IMR-90 (cell line): ENCODE results near the gene FBXL5. TPM values are rescaled to one million over a fixed set of nuclear protein-coding genes. Genes with fewer than 3 reads are reported as not detected.

Source experiments
- ATAC-seq: fragments of 200-7000 bp; cut with Tn5 transposase; 2 replicates; pipeline ENCODE4 v1.9.1; 2020; ENCODE audit warnings: low read depth, mild to moderate bottlenecking, moderate library complexity
- BruUV-seq: library from RNA; stranded (reverse); fragments of 400-500 nt; replicated peaks from 2 replicates; lab custom pipeline; 2021; lab: Mats Ljungman, UMichigan
- CTCF ChIA-PET: fragments of 300-600 bp; formaldehyde crosslinking; extraction: SDS; loops from one replicate; lab custom pipeline; 2021; ENCODE audit warnings: antibody characterized with exemption; lab: Yijun Ruan, JAX
- POLR2A ChIA-PET: fragments of 300-600 bp; sonication (Branson Sonifier 250); formaldehyde crosslinking; loops from one replicate; lab custom pipeline; 2022; ENCODE audit warnings: antibody characterized with exemption; ENCODE audit not compliant: unreplicated experiment; lab: Charles Lee
- DNase-seq: peaks from one replicate; pipeline ENCODE4 v3.0.0; 2013
- H2AFZ ChIP-seq: replicated peaks from 2 replicates; pipeline ENCODE3; 2013; ENCODE audit warnings: low read length, mild to moderate bottlenecking; ENCODE audit not compliant: poor library complexity
- H2AK5ac ChIP-seq: 2 replicates; pipeline ENCODE4 v1.6.1; 2013; ENCODE audit warnings: low read depth, low read length, inconsistent platforms
- H2AK9ac ChIP-seq: replicated peaks from 2 replicates; pipeline ENCODE3; 2013; ENCODE audit warnings: mild to moderate bottlenecking, low read depth, low read length, moderate library complexity; ENCODE audit not compliant: poor library complexity
- H2BK120ac ChIP-seq: 2 replicates; pipeline ENCODE4 v1.6.1; 2013; ENCODE audit warnings: low read depth, low read length, inconsistent platforms
- H2BK15ac ChIP-seq: 3 replicates; pipeline ENCODE4 v1.6.1; 2013; ENCODE audit warnings: low read depth, low read length, inconsistent platforms
- H2BK20ac ChIP-seq: 2 replicates; pipeline ENCODE4 v1.6.1; 2013; ENCODE audit warnings: low read depth, mild to moderate bottlenecking, inconsistent platforms, low read length, moderate library complexity
- H2BK5ac ChIP-seq: 2 replicates; pipeline ENCODE4 v1.6.1; 2013; ENCODE audit warnings: mild to moderate bottlenecking, low read depth, low read length, inconsistent platforms; ENCODE audit not compliant: poor library complexity, severe bottlenecking
- H3K14ac ChIP-seq: replicated peaks from 2 replicates; pipeline ENCODE4 v1.6.1; 2013; ENCODE audit warnings: low read depth, low read length, inconsistent platforms
- H3K18ac ChIP-seq: 2 replicates; pipeline ENCODE4 v1.6.1; 2013; ENCODE audit warnings: low read depth, low read length, control low read depth
- H3K23ac ChIP-seq: 2 replicates; pipeline ENCODE4 v1.6.1; 2013; ENCODE audit warnings: low read depth, low read length, inconsistent platforms
- H3K27ac ChIP-seq: 2 replicates; pipeline ENCODE4 v1.5.1; 2013; ENCODE audit warnings: mild to moderate bottlenecking, control low read depth, low read length; ENCODE audit not compliant: insufficient read depth
- H3K27me3 ChIP-seq: 2 replicates; pipeline ENCODE4 v1.6.1; 2013; ENCODE audit warnings: low read length; ENCODE audit not compliant: control insufficient read depth, insufficient read depth
- H3K36me3 ChIP-seq: 2 replicates; pipeline ENCODE4 v1.6.1; 2013; ENCODE audit warnings: low read length, mixed read lengths; ENCODE audit not compliant: control insufficient read depth, insufficient read depth
- H3K4ac ChIP-seq: 2 replicates; pipeline ENCODE4 v1.6.1; 2013; ENCODE audit warnings: low read depth, low read length, inconsistent platforms
- H3K4me1 ChIP-seq: 2 replicates; pipeline ENCODE4 v1.6.1; 2013; ENCODE audit warnings: low read length, mixed read lengths; ENCODE audit not compliant: control insufficient read depth, insufficient read depth
- H3K4me2 ChIP-seq: 2 replicates; pipeline ENCODE4 v1.6.1; 2013; ENCODE audit warnings: low read depth, mild to moderate bottlenecking, control low read depth, low read length, moderate library complexity
- H3K4me3 ChIP-seq: 2 replicates; pipeline ENCODE4 v1.5.1; 2013; ENCODE audit warnings: low read depth, mild to moderate bottlenecking, control low read depth, low read length, moderate library complexity; ENCODE audit not compliant: insufficient read depth
- H3K56ac ChIP-seq: 2 replicates; pipeline ENCODE4 v1.6.1; 2013; ENCODE audit warnings: low read length, inconsistent platforms; ENCODE audit not compliant: insufficient read depth; ENCODE audit errors: extremely low read depth
- H3K79me1 ChIP-seq, 2 experiments: 2 replicates each; pipeline ENCODE4 v1.6.1; 2013; ENCODE audit warnings: low read length in 2 of 2, inconsistent platforms in 1 of 2, low read depth in 1 of 2
- H3K9ac ChIP-seq: 2 replicates; pipeline ENCODE4 v1.6.1; 2013; ENCODE audit warnings: low read depth, low read length, control low read depth
- H3K9me1 ChIP-seq: 2 replicates; pipeline ENCODE4 v1.6.1; 2013; ENCODE audit warnings: low read length, inconsistent platforms; ENCODE audit not compliant: insufficient read depth
- H3K9me3 ChIP-seq: 2 replicates; pipeline ENCODE4 v1.6.1; 2013; ENCODE audit warnings: low read length; ENCODE audit not compliant: control insufficient read depth, insufficient read depth
- H4K20me1 ChIP-seq: 2 replicates; pipeline ENCODE4 v1.6.1; 2013; ENCODE audit warnings: low read length, inconsistent platforms; ENCODE audit not compliant: insufficient read depth
- H4K5ac ChIP-seq: 2 replicates; pipeline ENCODE4 v1.6.1; 2013; ENCODE audit warnings: mild to moderate bottlenecking, low read depth, low read length, control low read depth
- H4K8ac ChIP-seq, 2 experiments: 2 replicates each; pipeline ENCODE4 v1.6.1; 2013; ENCODE audit warnings: low read depth in 2 of 2, low read length in 2 of 2, control low read depth in 1 of 2, inconsistent platforms in 1 of 2
- H4K91ac ChIP-seq: 2 replicates; pipeline ENCODE4 v1.6.1; 2013; ENCODE audit warnings: low read depth, low read length, inconsistent platforms; ENCODE audit not compliant: insufficient read depth
- BHLHE40 ChIP-seq: fragments of 150-350 bp; IDR thresholded peaks from 2 replicates; pipeline ENCODE4 v1.6.1; 2016; ENCODE audit warnings: mild to moderate bottlenecking, low read depth, low read length
- CEBPB ChIP-seq: IDR thresholded peaks from 2 replicates; pipeline ENCODE4 v1.6.1; 2012; ENCODE audit warnings: low read depth, low read length, improper control_type of control experiment
- CHD1 ChIP-seq: IDR thresholded peaks from 2 replicates; pipeline ENCODE4 v1.6.1; 2012; ENCODE audit warnings: low read depth, low read length, improper control_type of control experiment
- ELK1 ChIP-seq: fragments of 150-350 bp; IDR thresholded peaks from 2 replicates; pipeline ENCODE4 v1.6.1; 2016; ENCODE audit warnings: low read depth, mild to moderate bottlenecking, low read length, moderate library complexity, borderline replicate concordance
- FOS ChIP-seq: fragments of 150-350 bp; IDR thresholded peaks from 2 replicates; pipeline ENCODE4 v1.6.1; 2016; ENCODE audit warnings: low read depth, low read length
- MAFK ChIP-seq: IDR thresholded peaks from 2 replicates; pipeline ENCODE4 v1.6.1; 2012; ENCODE audit warnings: low read depth, low read length, improper control_type of control experiment
- MAZ ChIP-seq: IDR thresholded peaks from 2 replicates; pipeline ENCODE4 v1.6.1; 2012; ENCODE audit warnings: low read depth, mild to moderate bottlenecking, low read length, improper control_type of control experiment, moderate library complexity, borderline replicate concordance
- MXI1 ChIP-seq: IDR thresholded peaks from 2 replicates; pipeline ENCODE4 v1.6.1; 2012; ENCODE audit warnings: low read depth, mild to moderate bottlenecking, low read length, moderate library complexity, borderline replicate concordance
- NFE2L2 ChIP-seq: fragments of 150-350 bp; IDR thresholded peaks from 2 replicates; pipeline ENCODE4 v1.6.1; 2016; ENCODE audit warnings: low read depth, mild to moderate bottlenecking, low read length
- POLR2A ChIP-seq: IDR thresholded peaks from 2 replicates; pipeline ENCODE4 v1.6.1; 2012; ENCODE audit warnings: mild to moderate bottlenecking, low read depth, low read length
- RAD21 ChIP-seq: IDR thresholded peaks from 2 replicates; pipeline ENCODE4 v1.6.1; 2012; ENCODE audit warnings: low read length, improper control_type of control experiment
- RCOR1 ChIP-seq: IDR thresholded peaks from 2 replicates; pipeline ENCODE4 v1.6.1; 2012; ENCODE audit warnings: mild to moderate bottlenecking, low read length, improper control_type of control experiment; ENCODE audit not compliant: insufficient replicate concordance
- RFX5 ChIP-seq: IDR thresholded peaks from 2 replicates; pipeline ENCODE4 v1.8.0; 2012; ENCODE audit warnings: low read depth, mild to moderate bottlenecking, low read length, moderate library complexity
- SMC3 ChIP-seq: fragments of 150-350 bp; IDR thresholded peaks from 2 replicates; pipeline ENCODE4 v1.6.1; 2016; ENCODE audit warnings: low read depth, mild to moderate bottlenecking, antibody characterized with exemption, low read length, moderate library complexity
- USF2 ChIP-seq: fragments of 150-350 bp; IDR thresholded peaks from 2 replicates; pipeline ENCODE4 v1.6.1; 2017; ENCODE audit warnings: mild to moderate bottlenecking, antibody characterized with exemption, low read length, low read depth
- WGBS, 2 experiments: methylation state at CpG; one replicate each; pipeline versions ENCODE4 v1.1.5 to v1.1.7; 2013; ENCODE audit warnings: missing lambda C conversion rate in 2 of 2; ENCODE audit not compliant: insufficient read length in 1 of 2; ENCODE audit errors: extremely low coverage in 2 of 2; 5-methylcytosine and 5-hydroxymethylcytosine counted together
- dilution Hi-C: fragments of 300-500 bp; cut with HindIII; formaldehyde crosslinking; loops from one replicate; pipeline ENCODE4 v1.14.3; 2018; ENCODE audit warnings: low sequenced_read_pairs; ENCODE audit not compliant: unreplicated experiment
- in situ Hi-C: fragments of 300-500 bp; cut with MboI; formaldehyde crosslinking; loops from 3 replicates; pipeline ENCODE4 v1.14.3; 2019; ENCODE audit warnings: low sequenced_read_pairs, inconsistent platforms, mixed read lengths
- intact Hi-C: fragments of 100-400 bp; cut with micrococcal nuclease; formaldehyde crosslinking; loops from 2 replicates; pipeline ENCODE4 v1.10.0; 2022
- polyA plus RNA-seq, 3 experiments: library from polyadenylated mRNA; depleted of rRNA; stranded (reverse); fragments of >200 nt; gene quantifications; 2 replicates each; pipeline ENCODE4 v1.2.3, GENCODE V29; 2012; ENCODE audit warnings: low replicate concordance in 1 of 3
- total RNA-seq: library from RNA; depleted of rRNA; stranded (reverse); fragments of >200 nt; gene quantifications from 2 replicates; pipeline ENCODE4 v1.2.3, GENCODE V29; 2012
- TF ChIP-seq, protein P1 (sequence below): conservative IDR thresholded peaks from 2 replicates; pipeline ENCODE4 v1.5.1; 2012; ENCODE audit warnings: mild to moderate bottlenecking, low read depth, low read length, improper control_type of control experiment

The FBXL5 gene
- total and polyA plus RNA-seq, 2 of the 4 experiments (the other 2 are of a cell fraction) = 20.3 to 62.6 TPM

DNA sequence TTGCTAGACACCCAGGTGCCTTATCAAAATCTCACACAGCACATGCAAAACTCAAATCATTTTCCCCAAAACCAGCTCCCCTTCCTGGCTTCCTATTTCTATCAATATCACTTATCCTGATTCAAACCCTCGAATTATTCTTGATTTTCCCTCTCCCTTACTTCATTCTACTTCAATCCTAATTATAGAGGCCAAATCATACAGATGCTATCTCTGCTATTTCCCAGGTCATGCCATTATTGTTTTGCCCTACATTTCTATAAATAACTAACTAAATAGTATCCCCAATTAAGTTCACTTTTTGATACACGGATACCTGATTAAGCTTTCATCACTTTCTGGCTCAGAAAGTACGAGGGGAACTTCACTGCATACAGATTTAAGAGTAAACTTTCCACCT, 62.4 kb downstream of the FBXL5 start:
- intact Hi-C loops (no loop called here), in situ Hi-C loops (no loop called here)

More for the DNA sequence above, 62.4 kb downstream of the FBXL5 start:
- Histone ChIP-seq H3K14ac (no peak overlapping the region), H3K9me1 (peaks cover 1% of the 10 kb centered on the region; the same call in 1 of the 2 replicates), H3K9ac (no peak overlapping the region), H3K4me2 (no peak overlapping the region), H2BK15ac (no peak overlapping the region), H2BK120ac (no peak overlapping the region), H4K5ac (no peak overlapping the region), H2AK9ac (no peak overlapping the region), H2BK5ac (no peak overlapping the region), H3K56ac (no peak overlapping the region), H3K9me3 (no peaks in the 10 kb centered on the region), H3K79me1 (peaks cover 4 to 6% of the 10 kb centered on the region in 2 experiments; a peak in 2 of 4 replicates), H3K27me3 (no peaks in the 10 kb centered on the region), H4K8ac (no peak overlapping the region), H2AK5ac (no peak overlapping the region), H3K23ac (no peak overlapping the region), H3K4me3 (no peak overlapping the region), H3K36me3 (peaks cover 9% of the 10 kb centered on the region; the same call in 1 of the 2 replicates), H3K18ac (no peak overlapping the region), H2BK20ac (no peak overlapping the region), H4K91ac (no peak overlapping the region), H3K4ac (no peak overlapping the region), H3K27ac (no peak overlapping the region), H3K4me1 (no peaks in the 10 kb centered on the region), H4K20me1 (no peaks in the 10 kb centered on the region), H2AFZ (no peak overlapping the region)
- ATAC-seq (no peak), DNase-seq (no peak)
- POLR2A ChIA-PET = no interaction called here
- TF ChIP-seq, protein P1, sequence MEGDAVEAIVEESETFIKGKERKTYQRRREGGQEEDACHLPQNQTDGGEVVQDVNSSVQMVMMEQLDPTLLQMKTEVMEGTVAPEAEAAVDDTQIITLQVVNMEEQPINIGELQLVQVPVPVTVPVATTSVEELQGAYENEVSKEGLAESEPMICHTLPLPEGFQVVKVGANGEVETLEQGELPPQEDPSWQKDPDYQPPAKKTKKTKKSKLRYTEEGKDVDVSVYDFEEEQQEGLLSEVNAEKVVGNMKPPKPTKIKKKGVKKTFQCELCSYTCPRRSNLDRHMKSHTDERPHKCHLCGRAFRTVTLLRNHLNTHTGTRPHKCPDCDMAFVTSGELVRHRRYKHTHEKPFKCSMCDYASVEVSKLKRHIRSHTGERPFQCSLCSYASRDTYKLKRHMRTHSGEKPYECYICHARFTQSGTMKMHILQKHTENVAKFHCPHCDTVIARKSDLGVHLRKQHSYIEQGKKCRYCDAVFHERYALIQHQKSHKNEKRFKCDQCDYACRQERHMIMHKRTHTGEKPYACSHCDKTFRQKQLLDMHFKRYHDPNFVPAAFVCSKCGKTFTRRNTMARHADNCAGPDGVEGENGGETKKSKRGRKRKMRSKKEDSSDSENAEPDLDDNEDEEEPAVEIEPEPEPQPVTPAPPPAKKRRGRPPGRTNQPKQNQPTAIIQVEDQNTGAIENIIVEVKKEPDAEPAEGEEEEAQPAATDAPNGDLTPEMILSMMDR = no peak
- no peak for TF ChIP-seq RFX5
- TF ChIP-seq FOS = no peak
- no peak for TF ChIP-seq MXI1
- no peak for TF ChIP-seq ELK1
- no peak for TF ChIP-seq CEBPB
- TF ChIP-seq NFE2L2 = no peak
- no peak for TF ChIP-seq USF2
- no peak for TF ChIP-seq BHLHE40
- no peak for TF ChIP-seq CHD1
- TF ChIP-seq RAD21 = no peak
- no peak for TF ChIP-seq MAZ
- no peak for TF ChIP-seq MAFK
- no peak for TF ChIP-seq RCOR1
- no peak for TF ChIP-seq SMC3
- TF ChIP-seq POLR2A = no peak
- 88 to 100% methylated on average over 1 to 2 of the region's 3 CpGs for WGBS, 2 experiments
- CTCF ChIA-PET = no interaction called here
- dilution Hi-C loops = no loop called here
- no TSS peak for BruUV-seq
